Central memory CD8-positive, alpha-beta T cell (primary cell): ENCODE measurements around the gene SLC18A2.
A peak's percentile ranks its signal among the peaks of the same experiment; 100 is the strongest.

Experiments used
- ATAC-seq: fragments of 150-1000 bp; cut with Tn5 transposase; replicated peaks from 2 replicates; pipeline ENCODE4 v1.10.0; 2022; ENCODE audit warnings: mild to moderate bottlenecking, moderate FRiP score, moderate number of reproducible peaks; ENCODE audit not compliant: poor library complexity, severe bottlenecking; ENCODE audit errors: extremely low read depth
- DNase-seq, 2 donors: peaks; one replicate each; pipeline ENCODE4 v3.0.0; 2021; ENCODE audit warnings: low spot score in 2 of 2
- H3K27ac Mint-ChIP-seq: one replicate; pipeline ENCODE4 v1.8.0; 2022; ENCODE audit warnings: low read depth, mild to moderate bottlenecking, moderate library complexity, mixed read lengths
- H3K27me3 Mint-ChIP-seq: one replicate; pipeline ENCODE4 v1.8.0; 2022; ENCODE audit warnings: mixed read lengths
- H3K36me3 Mint-ChIP-seq: one replicate; pipeline ENCODE4 v1.8.0; 2022; ENCODE audit warnings: mild to moderate bottlenecking, moderate library complexity, mixed read lengths; ENCODE audit not compliant: insufficient read depth
- H3K4me1 Mint-ChIP-seq: one replicate; pipeline ENCODE4 v1.8.0; 2022; ENCODE audit warnings: mixed read lengths
- H3K4me3 Mint-ChIP-seq: one replicate; pipeline ENCODE4 v1.8.0; 2022; ENCODE audit warnings: mild to moderate bottlenecking, moderate library complexity, mixed read lengths
- H3K9me3 Mint-ChIP-seq: one replicate; pipeline ENCODE4 v1.8.0; 2022; ENCODE audit warnings: mixed read lengths

SLC18A2 gene

DNA sequence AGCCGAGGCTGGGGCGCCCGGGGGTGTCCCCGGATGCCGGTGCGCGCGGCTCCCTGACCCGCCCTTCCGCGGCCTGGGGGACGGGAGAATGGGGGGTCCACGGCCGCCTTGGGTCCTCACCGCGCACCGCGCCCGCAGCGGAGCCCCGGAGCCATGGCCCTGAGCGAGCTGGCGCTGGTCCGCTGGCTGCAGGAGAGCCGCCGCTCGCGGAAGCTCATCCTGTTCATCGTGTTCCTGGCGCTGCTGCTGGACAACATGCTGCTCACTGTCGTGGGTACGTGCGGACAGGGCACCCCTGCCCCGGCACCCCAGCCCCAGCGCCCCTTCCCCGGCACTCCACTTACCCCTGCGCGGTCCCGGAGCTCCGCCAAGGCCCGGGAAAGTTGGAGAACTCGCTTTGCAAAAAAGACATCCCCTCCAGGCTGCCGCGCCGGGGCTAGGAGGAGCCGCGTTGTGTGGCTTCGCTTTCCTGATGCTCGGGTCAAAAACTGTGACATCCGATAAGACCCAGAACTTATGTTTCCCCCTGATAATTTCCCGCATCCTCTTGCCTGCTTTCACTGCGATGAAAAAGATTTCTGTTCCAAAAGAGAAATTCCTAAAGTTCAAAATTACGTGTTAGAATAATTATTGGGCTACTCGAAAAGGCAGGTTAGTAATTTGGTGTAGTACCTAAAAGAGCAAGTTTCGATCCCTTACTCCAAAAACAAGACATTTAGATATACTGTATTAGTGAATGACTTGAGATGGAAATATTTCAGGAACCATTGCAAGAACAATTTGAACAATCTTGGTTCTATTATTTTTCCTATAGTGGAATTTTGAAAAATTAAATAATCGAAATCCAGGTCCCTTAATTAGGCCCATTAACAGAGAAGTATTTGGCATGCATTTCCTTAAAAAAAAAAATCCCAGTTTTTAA is 888 bp downstream of the SLC18A2 start:
- Mint-ChIP-seq H3K36me3 (no peaks in the 10 kb centered on the region), H3K9me3 (no peaks in the 10 kb centered on the region), H3K4me1 (no peaks in the 10 kb centered on the region), H3K4me3 (peak overlapping the region; percentile 12), H3K27ac (no peak overlapping the region), H3K27me3 (peaks cover 63% of the 10 kb centered on the region)
- no peak for DNase-seq
- no peak for ATAC-seq

DNA sequence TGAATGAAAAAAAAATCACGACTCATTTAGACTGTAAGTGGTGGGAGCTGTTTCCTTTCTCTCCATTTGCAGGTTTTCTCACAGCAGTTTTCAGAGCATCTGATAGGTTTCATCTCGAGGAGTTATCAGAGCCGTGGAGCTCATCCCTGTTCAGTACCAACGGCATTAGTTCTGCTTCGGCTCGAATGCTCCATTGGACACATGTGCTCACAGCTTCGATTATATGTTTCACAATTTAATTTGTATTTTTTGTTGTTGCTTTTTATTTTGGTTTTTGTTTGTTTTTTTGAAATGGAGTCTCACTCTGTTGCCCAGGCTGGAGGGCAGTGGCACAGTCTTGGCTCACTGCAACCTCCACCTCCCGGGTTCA is 1.5 kb downstream of the SLC18A2 start:
- Mint-ChIP-seq H3K4me1 (no peaks in the 10 kb centered on the region), H3K9me3 (no peaks in the 10 kb centered on the region), H3K27ac (no peak overlapping the region), H3K36me3 (no peaks in the 10 kb centered on the region), H3K27me3 (peaks cover 66% of the 10 kb centered on the region), H3K4me3 (no peak overlapping the region)
- no peak for ATAC-seq
- DNase-seq: no peak

DNA sequence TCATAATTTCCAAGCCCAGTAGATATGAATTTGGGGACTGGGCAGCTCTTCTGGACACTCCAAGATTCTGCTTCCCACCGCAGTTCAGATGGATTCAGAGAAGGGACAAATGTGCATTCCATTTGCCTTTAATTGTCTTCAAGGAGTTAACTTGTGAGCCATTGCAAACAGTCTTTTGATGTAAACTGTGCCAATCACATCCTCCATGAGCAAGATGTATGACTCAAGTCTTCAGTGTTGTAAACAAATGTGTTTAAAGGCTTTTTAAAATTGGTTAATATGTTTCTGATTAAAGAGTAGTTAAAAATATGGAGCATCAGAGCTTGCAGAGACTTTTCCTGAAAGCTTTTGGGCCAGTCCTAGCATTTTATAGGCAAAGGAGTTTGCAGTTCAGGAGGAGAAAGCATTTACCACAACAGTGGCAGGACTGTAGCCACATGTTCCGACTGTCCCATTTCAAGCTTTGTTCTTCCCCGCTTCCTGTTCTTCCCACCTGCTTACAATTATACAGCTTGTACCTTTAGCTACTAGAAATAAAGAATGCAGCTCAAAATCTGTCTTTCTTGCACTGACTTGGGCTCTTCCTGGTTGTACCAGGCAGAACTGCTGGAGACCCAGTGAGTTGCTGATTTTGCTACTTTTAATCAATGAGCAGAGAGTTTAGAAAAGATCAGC is 6.2 kb downstream of the SLC18A2 start:
- no peak for DNase-seq
- peaks cover 81% of the 10 kb centered on the region for H3K27me3 Mint-ChIP-seq
- H3K9me3 Mint-ChIP-seq: no peaks in the 10 kb centered on the region
- H3K4me1 Mint-ChIP-seq: peaks cover 7% of the 10 kb centered on the region
- no peaks in the 10 kb centered on the region for H3K36me3 Mint-ChIP-seq
- ATAC-seq: no peak
- H3K27ac Mint-ChIP-seq: no peak overlapping the region
- H3K4me3 Mint-ChIP-seq: no peak overlapping the region

DNA sequence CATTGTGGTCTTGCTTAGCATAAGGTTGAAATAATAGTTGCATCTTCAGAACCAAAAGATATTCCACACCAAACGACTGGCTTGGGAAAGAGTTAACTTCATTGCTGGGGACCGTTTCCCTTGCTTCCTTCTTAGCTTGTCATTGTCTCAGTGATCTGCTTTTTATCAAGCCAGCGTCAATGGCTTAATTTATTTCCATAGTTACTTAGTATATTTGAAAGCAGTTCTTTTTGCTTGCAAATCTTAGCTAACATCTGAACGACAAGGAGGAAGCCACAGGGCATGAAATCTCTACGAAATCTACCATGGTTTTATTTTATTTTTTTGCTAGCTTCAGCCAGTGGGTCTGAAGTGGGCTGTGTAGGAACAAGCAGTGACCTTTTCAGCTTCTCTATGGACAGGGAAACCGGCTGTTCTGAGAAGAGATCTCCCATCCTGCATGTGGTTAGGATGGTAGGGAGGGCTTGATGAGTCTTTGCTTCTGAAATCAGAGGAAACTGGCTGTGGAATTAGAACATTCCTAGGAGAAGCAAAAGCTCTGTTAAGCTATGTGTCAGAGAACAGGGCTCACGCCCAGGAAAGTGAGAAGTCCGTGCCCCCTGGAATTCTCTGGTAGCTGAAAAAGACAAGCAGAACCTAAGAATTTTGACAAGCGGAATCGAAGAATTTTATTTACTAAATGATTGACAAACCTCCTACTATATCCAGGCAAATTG is 8.0 kb downstream of the SLC18A2 start:
- peaks cover 76% of the 10 kb centered on the region for H3K27me3 Mint-ChIP-seq
- no peaks in the 10 kb centered on the region for H3K9me3 Mint-ChIP-seq
- H3K4me3 Mint-ChIP-seq: no peak overlapping the region
- peaks cover 1% of the 10 kb centered on the region for H3K36me3 Mint-ChIP-seq
- ATAC-seq: no peak
- H3K27ac Mint-ChIP-seq: no peak overlapping the region
- no peak for DNase-seq
- peaks cover 7% of the 10 kb centered on the region for H3K4me1 Mint-ChIP-seq

DNA sequence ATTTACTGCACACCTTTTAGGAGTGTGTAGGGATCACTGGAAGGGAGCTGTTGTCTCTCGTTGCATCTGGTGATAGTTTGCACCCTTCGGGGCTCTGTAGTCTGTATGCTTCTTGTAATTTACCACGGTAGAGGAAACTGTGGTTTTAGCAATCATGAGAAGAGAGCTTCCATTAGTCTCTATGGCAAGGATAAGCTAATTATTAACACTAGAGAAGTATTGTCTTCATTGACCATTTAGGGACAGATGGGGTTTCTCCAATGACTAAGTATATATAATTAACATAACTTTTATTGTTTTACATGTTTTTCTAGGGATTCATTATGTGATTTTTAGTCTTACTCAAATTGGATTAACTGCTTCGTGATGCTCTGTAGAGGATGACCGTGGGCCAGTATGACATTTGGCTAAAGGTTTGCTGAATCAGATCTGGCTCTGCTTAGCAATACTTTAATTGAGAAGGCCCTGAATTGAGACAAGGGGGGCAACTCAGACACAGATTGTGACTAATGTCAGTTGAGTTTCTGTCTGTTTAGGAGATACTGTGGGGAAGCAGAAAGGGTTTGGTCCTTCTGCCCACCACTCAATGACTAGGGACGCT is 8.7 kb downstream of the SLC18A2 start:
- H3K4me3 Mint-ChIP-seq: no peak overlapping the region
- H3K27ac Mint-ChIP-seq: no peak overlapping the region
- H3K36me3 Mint-ChIP-seq: peaks cover 1% of the 10 kb centered on the region
- DNase-seq: no peak
- peaks cover 76% of the 10 kb centered on the region for H3K27me3 Mint-ChIP-seq
- ATAC-seq: no peak
- peaks cover 7% of the 10 kb centered on the region for H3K4me1 Mint-ChIP-seq
- no peaks in the 10 kb centered on the region for H3K9me3 Mint-ChIP-seq

DNA sequence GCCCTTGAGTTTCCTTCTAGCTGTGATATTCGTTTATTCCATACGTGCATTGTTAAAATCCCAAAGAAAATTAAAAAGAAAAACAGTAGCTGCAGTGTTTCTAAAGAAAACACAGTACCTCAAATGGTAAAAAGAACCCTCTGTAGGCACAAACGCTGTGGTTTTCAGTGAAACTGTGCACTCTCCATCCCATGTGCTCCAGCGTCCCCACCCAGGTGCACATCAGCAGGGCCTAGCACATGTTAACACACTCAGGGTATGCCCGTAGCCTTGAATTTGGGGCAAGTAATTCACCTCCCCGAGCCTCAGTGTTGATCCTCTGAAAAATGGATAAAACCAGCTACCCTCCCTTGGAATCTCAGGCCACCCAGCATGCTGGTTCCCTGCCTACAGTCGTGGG is 9.5 kb downstream of the SLC18A2 start:
- H3K4me3 Mint-ChIP-seq: no peak overlapping the region
- H3K4me1 Mint-ChIP-seq: peaks cover 7% of the 10 kb centered on the region
- H3K36me3 Mint-ChIP-seq: peaks cover 1% of the 10 kb centered on the region
- H3K27me3 Mint-ChIP-seq: peaks cover 76% of the 10 kb centered on the region
- no peak overlapping the region for H3K27ac Mint-ChIP-seq
- DNase-seq (no peak), ATAC-seq (no peak)
- H3K9me3 Mint-ChIP-seq: no peaks in the 10 kb centered on the region

DNA sequence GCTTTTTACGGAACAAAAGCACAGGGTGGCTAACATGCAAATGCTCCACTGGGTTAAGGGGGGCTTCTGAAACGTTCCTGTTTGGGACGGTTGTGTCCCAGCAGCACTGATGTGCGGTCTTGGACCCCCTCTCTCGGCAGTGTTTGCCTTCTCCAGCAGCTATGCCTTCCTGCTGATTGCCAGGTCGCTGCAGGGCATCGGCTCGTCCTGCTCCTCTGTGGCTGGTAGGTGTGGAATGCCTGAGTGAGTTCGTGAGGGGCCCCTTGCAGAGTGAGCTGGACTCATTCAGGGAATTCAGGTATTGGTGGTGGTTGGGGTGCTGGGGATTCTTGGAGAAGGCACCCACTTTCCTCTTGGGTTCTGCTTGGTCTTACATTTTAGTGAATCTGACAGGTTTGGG is 13.0 kb downstream of the SLC18A2 start:
- Mint-ChIP-seq H3K4me3 (no peak overlapping the region), H3K36me3 (peaks cover 1% of the 10 kb centered on the region), H3K4me1 (peaks cover 4% of the 10 kb centered on the region), H3K27ac (no peak overlapping the region), H3K9me3 (no peaks in the 10 kb centered on the region), H3K27me3 (peaks cover 71% of the 10 kb centered on the region)
- ATAC-seq (no peak), DNase-seq (no peak)

DNA sequence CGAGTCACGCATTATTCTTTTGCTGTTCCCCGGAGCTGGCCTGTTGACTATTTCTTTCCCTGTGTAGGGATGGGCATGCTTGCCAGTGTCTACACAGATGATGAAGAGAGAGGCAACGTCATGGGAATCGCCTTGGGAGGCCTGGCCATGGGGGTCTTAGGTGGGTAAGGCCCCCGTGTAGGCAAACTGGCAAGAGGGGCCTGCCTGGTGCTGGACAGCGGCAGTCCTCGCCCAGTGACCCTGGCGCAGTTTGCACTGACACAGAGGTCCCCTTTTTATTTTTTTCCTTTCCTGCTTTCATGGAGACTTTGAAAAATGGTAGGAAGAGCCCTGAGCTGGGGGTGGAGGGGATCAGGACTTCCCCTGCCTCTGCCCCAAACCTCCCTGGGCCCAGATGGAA is 13.4 kb downstream of the SLC18A2 start:
- peaks cover 1% of the 10 kb centered on the region for H3K36me3 Mint-ChIP-seq
- H3K27me3 Mint-ChIP-seq: peaks cover 71% of the 10 kb centered on the region
- ATAC-seq: no peak
- no peaks in the 10 kb centered on the region for H3K4me1 Mint-ChIP-seq
- no peaks in the 10 kb centered on the region for H3K9me3 Mint-ChIP-seq
- H3K4me3 Mint-ChIP-seq: no peak overlapping the region
- no peak overlapping the region for H3K27ac Mint-ChIP-seq
- no peak for DNase-seq

DNA sequence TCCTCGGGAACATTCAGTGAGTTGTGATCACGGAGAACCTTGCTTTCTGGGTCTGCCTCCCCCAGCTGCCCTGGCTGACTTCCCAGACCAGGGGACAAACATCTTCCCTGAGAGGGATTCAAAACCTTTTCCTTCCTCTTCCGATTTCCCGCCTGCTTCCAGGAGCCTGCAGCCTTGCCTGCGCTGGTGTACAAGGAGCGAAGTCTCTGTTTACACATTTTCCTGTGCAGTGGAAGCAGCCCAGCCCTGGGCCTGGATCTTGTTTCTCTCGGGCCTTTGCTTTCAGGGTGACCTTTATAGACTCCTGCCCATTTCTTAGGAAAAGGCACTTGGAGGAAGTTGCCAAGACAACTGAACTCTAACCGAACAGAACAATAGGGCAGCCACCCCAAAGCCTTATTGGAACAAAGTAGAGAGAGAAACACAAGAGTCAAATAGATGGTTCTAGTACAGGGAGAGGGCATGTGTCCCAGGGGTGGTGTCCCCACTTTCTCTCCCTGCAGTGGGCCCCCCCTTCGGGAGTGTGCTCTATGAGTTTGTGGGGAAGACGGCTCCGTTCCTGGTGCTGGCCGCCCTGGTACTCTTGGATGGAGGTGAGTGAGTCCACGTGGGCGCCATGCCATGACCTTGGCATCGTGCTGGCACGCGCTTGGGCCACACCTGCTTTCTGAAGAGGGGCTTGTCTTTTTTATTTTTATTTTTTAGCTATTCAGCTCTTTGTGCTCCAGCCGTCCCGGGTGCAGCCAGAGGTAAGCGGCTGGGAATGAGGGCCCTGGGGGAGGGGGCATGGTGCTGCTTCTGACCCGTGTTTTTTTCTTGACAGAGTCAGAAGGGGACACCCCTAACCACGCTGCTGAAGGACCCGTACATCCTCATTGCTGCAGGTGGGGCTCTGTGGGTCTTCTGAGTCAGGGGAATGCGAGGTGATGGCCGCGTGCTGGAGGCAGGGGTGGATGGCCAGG is 14.1 kb downstream of the SLC18A2 start:
- no peak for DNase-seq
- H3K4me1 Mint-ChIP-seq: peaks cover 4% of the 10 kb centered on the region
- H3K27ac Mint-ChIP-seq: no peak overlapping the region
- ATAC-seq: no peak
- H3K9me3 Mint-ChIP-seq: no peaks in the 10 kb centered on the region
- peaks cover 1% of the 10 kb centered on the region for H3K36me3 Mint-ChIP-seq
- no peak overlapping the region for H3K4me3 Mint-ChIP-seq
- H3K27me3 Mint-ChIP-seq: peaks cover 76% of the 10 kb centered on the region

DNA sequence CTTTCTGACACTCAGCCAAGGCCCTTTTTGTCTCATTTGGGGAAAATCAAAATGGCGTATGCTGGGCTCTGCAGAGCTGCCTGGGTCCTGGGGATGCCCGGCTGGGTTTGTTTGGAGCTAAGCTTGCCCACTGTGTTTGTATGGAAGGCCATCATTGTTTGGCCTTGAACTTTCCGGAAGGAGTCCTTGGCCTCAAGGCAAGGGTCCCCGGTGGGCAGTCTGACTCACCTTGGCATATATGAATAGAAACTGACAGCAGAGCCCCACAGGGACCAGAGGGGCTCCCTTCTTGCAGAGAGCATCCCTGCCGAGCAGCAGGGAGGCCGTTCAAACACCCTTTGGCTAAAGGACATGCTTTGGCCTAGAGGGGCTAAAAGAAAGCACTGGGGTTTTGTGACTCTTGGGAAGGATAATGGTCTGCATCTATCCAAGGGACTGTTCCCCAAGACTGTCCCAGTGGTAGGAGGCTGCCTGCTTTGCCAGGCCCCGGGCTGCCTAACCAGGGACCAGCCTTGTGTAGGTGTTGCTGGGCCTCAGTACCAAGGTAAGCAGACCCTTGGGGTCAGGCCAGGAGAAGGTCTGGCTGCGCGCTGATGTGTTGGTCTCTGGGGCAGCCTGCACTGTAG is 15.0 kb downstream of the SLC18A2 start:
- peaks cover 82% of the 10 kb centered on the region for H3K27me3 Mint-ChIP-seq
- H3K27ac Mint-ChIP-seq: no peak overlapping the region
- ATAC-seq: no peak
- no peaks in the 10 kb centered on the region for H3K9me3 Mint-ChIP-seq
- no peak for DNase-seq
- peaks cover 1% of the 10 kb centered on the region for H3K36me3 Mint-ChIP-seq
- no peak overlapping the region for H3K4me3 Mint-ChIP-seq
- H3K4me1 Mint-ChIP-seq: peaks cover 6% of the 10 kb centered on the region

DNA sequence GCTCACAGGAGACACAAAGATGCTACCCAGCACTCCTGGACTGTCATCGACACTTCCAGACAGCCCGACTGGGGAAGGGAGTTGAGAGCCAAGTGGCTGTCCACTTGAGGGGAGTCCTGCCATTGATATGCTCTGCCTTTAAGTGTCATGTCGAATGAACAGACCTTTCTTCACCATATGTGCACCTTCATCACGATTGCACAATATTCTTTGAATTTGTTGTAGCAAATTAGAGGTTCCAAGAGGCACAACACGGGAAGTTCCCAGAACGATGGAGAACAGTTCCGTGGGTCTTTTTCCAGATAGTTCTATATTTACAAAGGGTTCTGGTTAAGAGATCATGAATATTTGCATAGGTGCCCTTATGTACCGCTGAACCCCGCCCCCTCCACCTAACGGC is 16.0 kb downstream of the SLC18A2 start:
- no peaks in the 10 kb centered on the region for H3K9me3 Mint-ChIP-seq
- peaks cover 1% of the 10 kb centered on the region for H3K36me3 Mint-ChIP-seq
- H3K4me1 Mint-ChIP-seq: peaks cover 6% of the 10 kb centered on the region
- H3K4me3 Mint-ChIP-seq: no peak overlapping the region
- ATAC-seq (no peak), DNase-seq (no peak)
- no peak overlapping the region for H3K27ac Mint-ChIP-seq
- H3K27me3 Mint-ChIP-seq: peaks cover 82% of the 10 kb centered on the region
